ENCODE data around the gene AGTR1.
"Not testable (repeated sequence)": the region's sequence is repeated elsewhere in the genome, so short reads cannot be mapped to it uniquely, and the experiment has no call there.

Gene AGTR1

GRCh38 chr3:148758303-148758884 lies 60.7 kb downstream of the AGTR1 start:
- no peak for DNase-seq (ENCODE audit: low read depth)

- no peak for DNase-seq (ENCODE audit: low read depth)
These were observed 61.7 kb downstream of the AGTR1 start for GRCh38 chr3:148759430-148759829.

- no peak for DNase-seq (ENCODE audit: low read depth)
These were observed 65.5 kb downstream of the AGTR1 start for GRCh38 chr3:148763156-148763680.

GRCh38 chr3:148763986-148764935 lies 66.6 kb downstream of the AGTR1 start:
- DNase-seq (ENCODE audit: low read depth): no peak

- no peak for DNase-seq (ENCODE audit: low read depth)
These were observed 74.7 kb downstream of the AGTR1 start for GRCh38 chr3:148772361-148772760.

GRCh38 chr3:148772835-148773234 lies 75.1 kb downstream of the AGTR1 start:
- no peak for DNase-seq (ENCODE audit: low read depth)

- no peak for DNase-seq (ENCODE audit: low read depth)
These were observed 76.1 kb downstream of the AGTR1 start for GRCh38 chr3:148773805-148774204.

- DNase-seq (ENCODE audit: low read depth): no peak
These were observed 81.2 kb downstream of the AGTR1 start for GRCh38 chr3:148778926-148779325.

- DNase-seq (ENCODE audit: low read depth): not testable (repeated sequence)
These were observed 87.3 kb downstream of the AGTR1 start for GRCh38 chr3:148785026-148785425.

- DNase-seq (ENCODE audit: low read depth): not testable (repeated sequence)
These were observed 88.5 kb downstream of the AGTR1 start for GRCh38 chr3:148786159-148786558.

GRCh38 chr3:148789146-148789545 lies 91.4 kb downstream of the AGTR1 start:
- DNase-seq (ENCODE audit: low read depth): no peak

- DNase-seq (ENCODE audit: low read depth): no peak
These were observed 92.2 kb downstream of the AGTR1 start for GRCh38 chr3:148789906-148790305.

GRCh38 chr3:148790370-148790769 lies 92.7 kb downstream of the AGTR1 start:
- no peak for DNase-seq (ENCODE audit: low read depth)

GRCh38 chr3:148790851-148791735 lies 93.4 kb downstream of the AGTR1 start:
- no peak for DNase-seq (ENCODE audit: low read depth)

- DNase-seq (ENCODE audit: low read depth): no peak
These were observed 94.2 kb downstream of the AGTR1 start for GRCh38 chr3:148791920-148792319.

GRCh38 chr3:148792516-148792915 lies 94.8 kb downstream of the AGTR1 start:
- no peak for DNase-seq (ENCODE audit: low read depth)
